HG02763 (cell line): ENCODE data around the gene CCDC117.
A peak's percentile ranks its signal among the peaks of the same experiment; 100 is the strongest.

Experiments
- ATAC-seq: cut with Tn5 transposase; IDR thresholded peaks from one replicate; pipeline ENCODE4 v1.9.1; 2021; ENCODE audit warnings: mild to moderate bottlenecking, moderate library complexity; ENCODE audit not compliant: unreplicated experiment

CCDC117 gene

DNA sequence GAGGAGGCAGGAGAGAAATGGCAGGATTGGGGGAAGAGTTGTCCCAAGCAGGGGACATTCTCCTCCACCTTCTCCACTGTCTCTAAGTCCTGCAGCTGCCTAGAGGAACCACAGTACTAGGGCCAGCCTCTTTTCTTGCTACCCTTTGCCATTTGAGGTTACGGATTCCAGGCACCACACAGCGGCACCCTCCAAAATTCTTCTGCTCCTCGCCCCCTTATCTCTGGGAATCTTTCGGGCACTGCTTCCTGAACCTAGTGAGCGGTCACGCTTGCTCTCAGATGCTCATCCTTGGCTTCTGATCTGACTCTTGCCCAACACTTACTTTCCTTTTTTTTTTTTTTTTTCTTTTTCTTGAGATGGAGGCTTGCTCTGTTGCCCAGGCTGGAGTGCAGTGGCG, 54.4 kb downstream of the CCDC117 start:
- no peak for ATAC-seq

GRCh38 chr22:28829358-28830181, 57.1 kb downstream of the CCDC117 start:
- ATAC-seq: peak; percentile 50

- no peak for ATAC-seq
Observed at GRCh38 chr22:28830441-28830840, 57.9 kb downstream of the CCDC117 start.

DNA sequence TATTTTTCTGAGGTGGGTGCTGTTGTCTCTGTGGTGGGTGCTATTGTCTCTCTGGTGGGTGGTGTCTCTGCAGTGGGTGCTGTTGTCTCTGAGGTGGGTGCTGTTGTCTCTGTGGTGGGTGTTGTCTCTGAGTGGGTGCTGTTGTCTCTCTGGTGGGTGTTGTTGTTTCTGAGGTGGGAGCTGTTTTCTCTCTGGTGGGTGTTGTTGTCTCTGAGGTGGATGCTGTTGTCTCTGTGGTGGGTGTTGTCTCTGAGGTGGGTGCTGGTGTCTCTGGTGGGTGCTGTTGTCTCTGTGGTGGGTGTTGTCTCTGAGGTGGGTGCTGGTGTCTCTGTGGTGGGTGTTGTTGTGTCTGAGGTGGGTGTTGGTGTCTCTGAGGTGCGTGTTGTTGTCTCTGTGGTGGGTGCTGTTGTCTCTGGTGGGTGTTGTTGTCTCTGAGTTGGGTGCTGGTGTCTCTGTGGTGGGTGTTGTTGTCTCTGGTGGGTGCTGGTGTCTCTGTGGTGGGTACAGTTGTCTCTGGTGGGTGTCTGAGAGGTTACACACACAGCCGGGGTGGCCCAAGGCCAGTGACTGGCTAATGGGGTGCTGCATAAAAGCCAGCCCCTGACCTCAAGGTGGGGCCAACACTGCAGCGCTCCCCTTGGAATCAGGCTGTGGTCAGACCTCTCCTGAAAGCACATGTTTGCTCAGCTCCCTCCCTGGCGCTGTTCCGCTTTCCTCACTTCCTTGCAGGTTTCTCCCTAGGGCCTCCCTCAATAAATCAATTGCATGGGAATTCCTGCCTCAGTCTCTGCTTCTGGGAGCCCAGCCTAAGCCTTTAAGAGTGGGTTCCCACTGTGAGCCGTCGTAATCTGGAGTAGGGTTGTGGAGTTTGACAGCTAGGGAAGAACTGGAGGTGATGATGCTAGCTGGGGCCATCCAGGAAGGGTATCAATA, 58.9 kb downstream of the CCDC117 start:
- no peak for ATAC-seq

- ATAC-seq: no peak
Observed at GRCh38 chr22:28832731-28833130, 60.2 kb downstream of the CCDC117 start.

DNA sequence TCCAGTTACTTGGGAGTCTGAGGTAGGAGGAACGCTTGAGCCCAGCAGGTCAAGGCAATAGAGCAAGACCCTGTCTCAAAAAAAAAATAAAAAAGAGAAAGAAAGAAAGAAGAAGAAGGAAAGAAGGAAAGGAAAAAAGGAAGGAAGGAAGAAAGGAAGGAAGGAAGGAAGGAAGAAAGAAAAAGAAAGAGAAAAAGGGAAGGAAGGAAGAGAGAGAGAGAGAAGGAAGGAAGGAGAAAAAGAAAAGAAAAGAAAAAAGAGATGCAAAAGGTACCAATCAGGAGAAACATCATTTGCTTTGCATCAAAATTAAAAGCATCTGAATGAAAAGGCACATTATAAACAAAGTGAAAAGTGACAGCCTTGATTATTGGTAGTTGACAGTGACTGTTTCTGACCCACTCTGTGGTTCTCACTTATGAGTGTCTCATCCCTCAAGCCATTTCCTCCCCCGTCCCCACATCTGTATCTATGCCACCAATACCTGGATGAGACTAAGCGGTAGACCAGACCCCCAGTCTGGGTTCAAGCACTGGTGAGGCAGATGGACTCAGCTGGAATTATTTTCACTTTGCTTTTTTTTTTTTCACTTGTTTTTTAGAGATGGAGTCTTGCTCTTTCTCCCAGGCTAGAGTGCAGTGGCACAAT, 60.9 kb downstream of the CCDC117 start:
- ATAC-seq: no peak

- no peak for ATAC-seq
Observed at GRCh38 chr22:28835630-28836189, 63.2 kb downstream of the CCDC117 start.

GRCh38 chr22:28837640-28838039, 65.1 kb downstream of the CCDC117 start:
- ATAC-seq: no peak
